Mesendoderm (in vitro differentiated cells): ENCODE data around the gene GRAMD2B.

Experiments used
- DNase-seq: peaks from one replicate; pipeline ENCODE4 v3.0.0; 2013
- H2AK5ac ChIP-seq: 2 replicates; pipeline ENCODE4 v1.6.1; 2013; ENCODE audit warnings: low read length, inconsistent platforms
- H2BK120ac ChIP-seq: 2 replicates; pipeline ENCODE4 v1.6.1; 2013; ENCODE audit warnings: low read depth, mild to moderate bottlenecking, low read length, moderate library complexity, mixed read lengths
- H2BK15ac ChIP-seq: replicated peaks from 2 replicates; pipeline ENCODE4 v1.6.1; 2013; ENCODE audit warnings: low read depth, mild to moderate bottlenecking, moderate library complexity
- H2BK5ac ChIP-seq: 2 replicates; pipeline ENCODE4 v1.6.1; 2013; ENCODE audit warnings: low read length, inconsistent platforms
- H3K18ac ChIP-seq: 2 replicates; pipeline ENCODE4 v1.6.1; 2013; ENCODE audit warnings: mild to moderate bottlenecking, low read length, mixed read lengths
- H3K23ac ChIP-seq: one replicate; pipeline ENCODE4 v1.6.1; 2013; ENCODE audit warnings: low read length
- H3K27ac ChIP-seq: 2 replicates; pipeline ENCODE4 v1.5.1; 2013; ENCODE audit warnings: low read depth, mild to moderate bottlenecking, inconsistent platforms, low read length, moderate library complexity
- H3K27me3 ChIP-seq: 2 replicates; pipeline ENCODE4 v1.6.1; 2013; ENCODE audit warnings: low read length, control low read depth, mild to moderate bottlenecking, inconsistent platforms; ENCODE audit not compliant: insufficient read depth, poor library complexity
- H3K36me3 ChIP-seq: 2 replicates; pipeline ENCODE4 v1.6.1; 2013; ENCODE audit warnings: low read length, inconsistent platforms; ENCODE audit not compliant: control insufficient read depth, insufficient read depth
- H3K4ac ChIP-seq: one replicate; pipeline ENCODE4 v1.6.1; 2013; ENCODE audit warnings: low read depth, mild to moderate bottlenecking, low read length, moderate library complexity
- H3K4me1 ChIP-seq: 2 replicates; pipeline ENCODE4 v1.6.1; 2013; ENCODE audit warnings: low read depth, low read length, inconsistent platforms; ENCODE audit not compliant: control insufficient read depth
- H3K4me2 ChIP-seq: 2 replicates; pipeline ENCODE4 v1.6.1; 2013; ENCODE audit warnings: low read length
- H3K4me3 ChIP-seq: 2 replicates; pipeline ENCODE4 v1.5.1; 2013; ENCODE audit warnings: mild to moderate bottlenecking, low read length
- H3K56ac ChIP-seq: one replicate; pipeline ENCODE4 v1.6.1; 2013; ENCODE audit warnings: low read length
- H3K79me1 ChIP-seq: 2 replicates; pipeline ENCODE4 v1.6.1; 2013; ENCODE audit warnings: low read length, inconsistent platforms
- H3K79me2 ChIP-seq: 2 replicates; pipeline ENCODE4 v1.6.1; 2013; ENCODE audit warnings: mild to moderate bottlenecking, low read length; ENCODE audit not compliant: control insufficient read depth, insufficient read depth
- H3K9ac ChIP-seq: 2 replicates; pipeline ENCODE4 v1.6.1; 2013; ENCODE audit warnings: low read length, inconsistent platforms
- H4K5ac ChIP-seq: one replicate; pipeline ENCODE4 v1.6.1; 2013; ENCODE audit warnings: low read length
- H4K8ac ChIP-seq: one replicate; pipeline ENCODE4 v1.6.1; 2013; ENCODE audit warnings: low read depth, mild to moderate bottlenecking, control low read depth, low read length, moderate library complexity
- WGBS: extraction: QIAGEN DNeasy Blood & Tissue Kit; methylation state at CpG from one replicate; pipeline ENCODE4 v1.1.7; 2013; ENCODE audit warnings: low lambda C conversion rate, missing lambda C conversion rate; ENCODE audit not compliant: insufficient coverage; ENCODE audit errors: extremely low coverage; 5-methylcytosine and 5-hydroxymethylcytosine counted together

Gene GRAMD2B

GRCh38 chr5:126402621-126403555 lies 20.3 kb upstream of the GRAMD2B start:
- no peaks in the 10 kb centered on the region for H3K36me3 ChIP-seq
- no peak overlapping the region for H2BK15ac ChIP-seq
- H3K27me3 ChIP-seq = no peaks in the 10 kb centered on the region
- H2BK120ac ChIP-seq = no peak overlapping the region
- no peaks in the 10 kb centered on the region for H3K79me2 ChIP-seq
- H2BK5ac ChIP-seq = no peak overlapping the region
- no peak overlapping the region for H3K4ac ChIP-seq
- no peak overlapping the region for H3K4me3 ChIP-seq
- H3K27ac ChIP-seq = no peak overlapping the region
- no peak overlapping the region for H2AK5ac ChIP-seq
- H3K23ac ChIP-seq = no peak overlapping the region
- H3K18ac ChIP-seq = no peak overlapping the region
- H3K56ac ChIP-seq = no peak overlapping the region
- no CpG with 5 or more reads among the region's 2 CpGs for WGBS
- no peak for DNase-seq
- H3K79me1 ChIP-seq = no peaks in the 10 kb centered on the region
- no peak overlapping the region for H3K9ac ChIP-seq
- H3K4me1 ChIP-seq = no peaks in the 10 kb centered on the region
- no peak overlapping the region for H3K4me2 ChIP-seq
- H4K5ac ChIP-seq = no peak overlapping the region
- no peak overlapping the region for H4K8ac ChIP-seq

GRCh38 chr5:126403876-126404275 lies 19.3 kb upstream of the GRAMD2B start:
- no peaks in the 10 kb centered on the region for H3K4me1 ChIP-seq
- no peaks in the 10 kb centered on the region for H3K27me3 ChIP-seq
- no peaks in the 10 kb centered on the region for H3K79me2 ChIP-seq
- H3K4ac ChIP-seq = no peak overlapping the region
- DNase-seq = no peak
- H3K9ac ChIP-seq = no peak overlapping the region
- H4K8ac ChIP-seq = no peak overlapping the region
- no peak overlapping the region for H3K56ac ChIP-seq
- no peaks in the 10 kb centered on the region for H3K36me3 ChIP-seq
- H2BK15ac ChIP-seq = no peak overlapping the region
- no peak overlapping the region for H2AK5ac ChIP-seq
- no peak overlapping the region for H3K23ac ChIP-seq
- no peaks in the 10 kb centered on the region for H3K79me1 ChIP-seq
- no peak overlapping the region for H3K18ac ChIP-seq
- no peak overlapping the region for H2BK120ac ChIP-seq
- no peak overlapping the region for H3K27ac ChIP-seq
- no peak overlapping the region for H3K4me3 ChIP-seq
- H2BK5ac ChIP-seq = no peak overlapping the region
- no peak overlapping the region for H3K4me2 ChIP-seq
- no peak overlapping the region for H4K5ac ChIP-seq

- H3K36me3 ChIP-seq = no peaks in the 10 kb centered on the region
Measured at GRCh38 chr5:126410623-126411022, 12.6 kb upstream of the GRAMD2B start.

GRCh38 chr5:126413856-126414255 lies 9.4 kb upstream of the GRAMD2B start:
- no peak overlapping the region for H3K27ac ChIP-seq
- no peaks in the 10 kb centered on the region for H3K36me3 ChIP-seq
- no peaks in the 10 kb centered on the region for H3K27me3 ChIP-seq

More at GRCh38 chr5:126410623-126411022, 12.6 kb upstream of the GRAMD2B start:
- Histone ChIP-seq H2BK15ac (no peak overlapping the region), H4K5ac (no peak overlapping the region), H3K4me2 (no peak overlapping the region), H3K27ac (no peak overlapping the region), H3K18ac (no peak overlapping the region), H3K4ac (no peak overlapping the region), H3K23ac (no peak overlapping the region), H3K4me1 (no peaks in the 10 kb centered on the region), H3K56ac (no peak overlapping the region), H3K9ac (no peak overlapping the region), H3K27me3 (no peaks in the 10 kb centered on the region), H2AK5ac (no peak overlapping the region), H2BK5ac (no peak overlapping the region), H3K4me3 (no peak overlapping the region), H2BK120ac (no peak overlapping the region), H4K8ac (no peak overlapping the region), H3K79me2 (no peaks in the 10 kb centered on the region), H3K79me1 (no peaks in the 10 kb centered on the region)
- WGBS = no CpG with 5 or more reads among the region's 2 CpGs
- no peak for DNase-seq

GRCh38 chr5:126414874-126415502 lies 8.2 kb upstream of the GRAMD2B start:
- no peak overlapping the region for H3K9ac ChIP-seq
- no peak overlapping the region for H2BK5ac ChIP-seq
- H3K4me3 ChIP-seq = no peak overlapping the region
- H3K27me3 ChIP-seq = no peaks in the 10 kb centered on the region
- H3K27ac ChIP-seq = no peak overlapping the region
- H3K79me1 ChIP-seq = no peaks in the 10 kb centered on the region
- H3K23ac ChIP-seq = no peak overlapping the region
- no peak overlapping the region for H2AK5ac ChIP-seq
- no peak overlapping the region for H3K4ac ChIP-seq
- H3K79me2 ChIP-seq = no peaks in the 10 kb centered on the region
- no peak overlapping the region for H2BK15ac ChIP-seq
- H4K8ac ChIP-seq = no peak overlapping the region
- H3K4me2 ChIP-seq = no peak overlapping the region
- H3K4me1 ChIP-seq = no peaks in the 10 kb centered on the region
- no peaks in the 10 kb centered on the region for H3K36me3 ChIP-seq
- H3K18ac ChIP-seq = no peak overlapping the region
- no CpG with 5 or more reads among the region's 1 CpG for WGBS
- H4K5ac ChIP-seq = no peak overlapping the region
- DNase-seq = no peak
- H3K56ac ChIP-seq = no peak overlapping the region
- no peak overlapping the region for H2BK120ac ChIP-seq

More at GRCh38 chr5:126413856-126414255, 9.4 kb upstream of the GRAMD2B start:
- H2AK5ac ChIP-seq = no peak overlapping the region
- H3K79me2 ChIP-seq = no peaks in the 10 kb centered on the region
- H2BK120ac ChIP-seq = no peak overlapping the region
- H3K4me1 ChIP-seq = no peaks in the 10 kb centered on the region
- no peak overlapping the region for H4K5ac ChIP-seq
- DNase-seq = no peak
- H3K23ac ChIP-seq = no peak overlapping the region
- no peak overlapping the region for H3K4me2 ChIP-seq
- no peak overlapping the region for H3K56ac ChIP-seq
- no peaks in the 10 kb centered on the region for H3K79me1 ChIP-seq
- H2BK5ac ChIP-seq = no peak overlapping the region
- WGBS = no CpG with 5 or more reads among the region's 3 CpGs
- no peak overlapping the region for H3K4me3 ChIP-seq
- no peak overlapping the region for H4K8ac ChIP-seq
- H3K4ac ChIP-seq = no peak overlapping the region
- H3K18ac ChIP-seq = no peak overlapping the region
- no peak overlapping the region for H3K9ac ChIP-seq
- no peak overlapping the region for H2BK15ac ChIP-seq
